HCT116 (cell line): Measurements from ENCODE around the gene MAT2B. TPM values are rescaled to one million over a fixed set of nuclear protein-coding genes. Genes with fewer than 3 reads are reported as not detected.

Experiments used
- ATAC-seq: fragments of 200-7000 bp; cut with Tn5 transposase; 2 replicates; pipeline ENCODE4 v1.9.1; 2020; ENCODE audit warnings: mild to moderate bottlenecking, moderate library complexity
- BruUV-seq: library from RNA; stranded (reverse); fragments of 400-500 nt; replicated peaks from 2 replicates; lab custom pipeline; 2021; lab: Mats Ljungman, UMichigan
- CTCF ChIA-PET: fragments of 300-600 bp; sonication (Branson Sonifier 250); formaldehyde crosslinking; loops from one replicate; lab custom pipeline; 2021; ENCODE audit warnings: antibody characterized with exemption; lab: Charles Lee
- POLR2A ChIA-PET: fragments of 300-600, 350-600 bp; sonication (Branson Sonifier 250); formaldehyde crosslinking; loops from one replicate; lab custom pipeline; 2021; ENCODE audit warnings: antibody characterized with exemption; lab: Charles Lee
- RAD21 ChIA-PET, 2 experiments: fragments of 300-600 bp; sonication (Branson Sonifier 250); formaldehyde crosslinking; loops; one replicate each; lab custom pipeline; 2023; ENCODE audit warnings: low total read pairs in 2 of 2; ENCODE audit not compliant: uncharacterized antibody in 2 of 2, unreplicated experiment in 2 of 2, low non-redundant PET in 1 of 2; lab: Charles Lee
- DNase-seq: peaks from one replicate; pipeline ENCODE4 v3.0.0-alpha.2; 2010; ENCODE audit warnings: low read depth, low spot score
- H2AFZ ChIP-seq: fragments of 200-600 bp; shearing (Covaris generic), sonication (generic); 2 replicates; pipeline ENCODE4 v1.6.1; 2017; ENCODE audit warnings: low read depth, mixed run types, mixed read lengths, antibody characterized with exemption, low read length; ENCODE audit not compliant: poor library complexity, severe bottlenecking
- H3K27ac ChIP-seq: 2 replicates; pipeline ENCODE4 v1.5.1; 2012; ENCODE audit warnings: low read depth, low read length
- H3K27me3 ChIP-seq: fragments of 200-600 bp; sonication (generic); 2 replicates; pipeline ENCODE4 v1.6.1; 2016; ENCODE audit warnings: mixed run types, low read length, mixed read lengths; ENCODE audit not compliant: insufficient read depth
- H3K36me3 ChIP-seq, 2 experiments: fragments of 200-500 bp in 1 of 2; fragments of 200-600 bp in 1 of 2; sonication (Bioruptor generic) in 1 of 2; sonication (generic) in 1 of 2; 2 replicates each; pipeline versions ENCODE4 v1.5.1 to v1.6.1; 2014 to 2016; ENCODE audit warnings: low read length in 2 of 2, inconsistent platforms in 1 of 2, mixed read lengths in 1 of 2, mixed run types in 1 of 2; ENCODE audit not compliant: insufficient read depth in 2 of 2, control insufficient read depth in 1 of 2
- H3K4me1 ChIP-seq, 2 experiments: fragments of 200-600 bp in 1 of 2; sonication (generic) in 1 of 2; 2 replicates each; pipeline versions ENCODE4 v1.5.1 to v1.6.1; 2012 to 2017; ENCODE audit warnings: low read length in 2 of 2, inconsistent platforms in 1 of 2, mild to moderate bottlenecking in 1 of 2, mixed read lengths in 1 of 2, mixed run types in 1 of 2, moderate library complexity in 1 of 2; ENCODE audit not compliant: insufficient read depth in 2 of 2, control insufficient read depth in 1 of 2
- H3K4me2 ChIP-seq: fragments of 200-600 bp; sonication (generic); 2 replicates; pipeline ENCODE4 v1.6.1; 2017; ENCODE audit warnings: mixed run types, low read length, mixed read lengths
- H3K4me3 ChIP-seq, 2 experiments: fragments of 200-600 bp in 1 of 2; sonication (generic) in 1 of 2; replicated peaks in 1 of 2; 2 replicates each; pipeline ENCODE4 v1.5.1; 2011 to 2016; ENCODE audit warnings: low read length in 2 of 2, control low read depth in 1 of 2, low read depth in 1 of 2, mild to moderate bottlenecking in 1 of 2, mixed read lengths in 1 of 2, mixed run types in 1 of 2
- H3K79me2 ChIP-seq: fragments of 200-600 bp; sonication (generic); 2 replicates; pipeline ENCODE4 v1.6.1; 2017; ENCODE audit warnings: mild to moderate bottlenecking, mixed run types, low read length, moderate library complexity, mixed read lengths; ENCODE audit not compliant: insufficient read depth
- H3K9ac ChIP-seq: fragments of 200-600 bp; sonication (generic); 2 replicates; pipeline ENCODE4 v1.6.1; 2016; ENCODE audit warnings: low read length, mixed read lengths
- H3K9me2 ChIP-seq: fragments of 200-600 bp; sonication (generic), shearing (Covaris generic); 2 replicates; pipeline ENCODE4 v1.6.1; 2017; ENCODE audit warnings: mixed run types, mild to moderate bottlenecking, moderate library complexity; ENCODE audit not compliant: insufficient read depth
- H3K9me3 ChIP-seq, 2 experiments: fragments of 200-500 bp in 1 of 2; fragments of 200-600 bp in 1 of 2; sonication (Bioruptor generic) in 1 of 2; sonication (generic) in 1 of 2; 2 replicates each; pipeline ENCODE4 v1.6.1; 2014 to 2017; ENCODE audit warnings: low read length in 2 of 2, mixed read lengths in 2 of 2, inconsistent platforms in 1 of 2, low read depth in 1 of 2, mild to moderate bottlenecking in 1 of 2, mixed run types in 1 of 2, moderate library complexity in 1 of 2; ENCODE audit not compliant: control insufficient read depth in 1 of 2, insufficient read depth in 1 of 2
- H4K20me1 ChIP-seq: fragments of 200-600 bp; sonication (generic), shearing (Covaris generic); 2 replicates; pipeline ENCODE4 v1.6.1; 2017; ENCODE audit warnings: mixed run types, mild to moderate bottlenecking, moderate library complexity; ENCODE audit not compliant: insufficient read depth
- ATF3 ChIP-seq: IDR thresholded peaks from 2 replicates; pipeline ENCODE4 v1.6.1; 2012
- CEBPB ChIP-seq: IDR thresholded peaks from 2 replicates; pipeline ENCODE4 v1.6.1; 2012; ENCODE audit warnings: low read depth
- EGR1 ChIP-seq: IDR thresholded peaks from 2 replicates; pipeline ENCODE4 v1.6.1; 2012; ENCODE audit warnings: low read depth
- ELF1 ChIP-seq: IDR thresholded peaks from 2 replicates; pipeline ENCODE4 v1.6.1; 2012; ENCODE audit warnings: low read depth, borderline replicate concordance
- EZH2 ChIP-seq: fragments of 200-600 bp; sonication (generic); IDR thresholded peaks from 2 replicates; pipeline ENCODE4 v1.6.1; 2017; ENCODE audit warnings: antibody characterized with exemption, mixed run types
- EZH2phosphoT487 ChIP-seq: fragments of 200-600 bp; IDR thresholded peaks from 2 replicates; pipeline ENCODE4 v1.6.1; 2018; ENCODE audit warnings: antibody characterized with exemption, borderline replicate concordance
- FOSL1 ChIP-seq: IDR thresholded peaks from 2 replicates; pipeline ENCODE4 v1.6.1; 2012; ENCODE audit warnings: low read depth
- JUND ChIP-seq: IDR thresholded peaks from 2 replicates; pipeline ENCODE4 v1.6.1; 2012
- POLR2A ChIP-seq: IDR thresholded peaks from 2 replicates; pipeline ENCODE4 v1.7.0; 2011; ENCODE audit warnings: borderline replicate concordance; ENCODE audit not compliant: insufficient read depth, insufficient read length; ENCODE audit errors: extremely low read depth
- POLR2AphosphoS5 ChIP-seq: IDR thresholded peaks from 2 replicates; pipeline ENCODE4 v1.6.1; 2011; ENCODE audit warnings: mild to moderate bottlenecking, low read depth, low read length, moderate library complexity
- RAD21 ChIP-seq: IDR thresholded peaks from 2 replicates; pipeline ENCODE4 v1.6.1; 2012; ENCODE audit warnings: low read depth, mild to moderate bottlenecking
- SIN3A ChIP-seq: IDR thresholded peaks from 2 replicates; pipeline ENCODE4 v1.6.1; 2012; ENCODE audit warnings: low read depth
- SP1 ChIP-seq: IDR thresholded peaks from 2 replicates; pipeline ENCODE4 v1.6.1; 2012; ENCODE audit warnings: low read depth
- SRF ChIP-seq: IDR thresholded peaks from 2 replicates; pipeline ENCODE4 v1.6.1; 2012; ENCODE audit warnings: low read depth
- YY1 ChIP-seq: IDR thresholded peaks from 2 replicates; pipeline ENCODE4 v1.6.1; 2011; ENCODE audit warnings: low read length, low read depth, moderate library complexity, mild to moderate bottlenecking; ENCODE audit not compliant: insufficient replicate concordance; ENCODE audit errors: extremely low read depth
- intact Hi-C: fragments of 100-400 bp; cut with micrococcal nuclease; formaldehyde crosslinking; loops from 2 replicates; pipeline ENCODE4 v1.10.0; 2022
- total RNA-seq: library from RNA; stranded (reverse); gene quantifications from one replicate; pipeline ENCODE4 v1.2.1, GENCODE V29; 2021; ENCODE audit not compliant: unreplicated experiment
- TF ChIP-seq, protein P1 (sequence below): IDR thresholded peaks from 2 replicates; pipeline ENCODE4 v1.6.1; 2012

Gene MAT2B
- total RNA-seq, 1 experiment from 2014 or later, result 45.9 TPM

GRCh38 chr5:163460562-163461171, 44.8 kb upstream of the MAT2B start, which contains the start of gene HMMR:
Gene HMMR (plus strand): TSS chr5:163460632. CDS start chr5:163460693, 61 bp downstream.
- no peaks in the 10 kb centered on the region for H3K9me3 ChIP-seq
- H3K79me2 ChIP-seq, result peaks cover 89% of the 10 kb centered on the region
- H3K9me2 ChIP-seq, result no peaks in the 10 kb centered on the region
- ChIA-PET POLR2A (interaction anchor here (1.0 to 5.0 kb wide), 9 partner anchors 9 to 45 kb away, joined by 3 to 34 read pairs (median 6); partner anchors contain the start of genes CCNG1 and MAT2B), RAD21 (no interaction called here), CTCF (interaction anchor here (0.7 to 2.2 kb wide), 3 partner anchors 23 to 52 kb away, joined by 3 to 6 read pairs (median 5); partner anchors contain the start of genes CCNG1 and MAT2B)
- no peaks in the 10 kb centered on the region for H3K27me3 ChIP-seq
- H3K27ac ChIP-seq, result peak within 1 kb of the TSS; percentile 87
- H3K4me2 ChIP-seq, result peak within 1 kb of the TSS; percentile 77
- intact Hi-C loops, result loop anchor here (2.0 kb wide), 1 partner anchor 44 kb away; the partner anchor contains the start of gene MAT2B
- TF ChIP-seq POLR2AphosphoS5 (peak; percentile 85), EGR1 (0 out of 2 replicates have a peak, but pooled peaks have one; percentile 9), POLR2A (peak; percentile 80), SIN3A (peak; percentile 86), CEBPB (no peak)
- H3K9ac ChIP-seq, result peak within 1 kb of the TSS; percentile 97
- H3K4me1 ChIP-seq, result peaks cover 7 to 25% of the 10 kb centered on the region in 2 experiments; a peak in 3 of 4 replicates
- peak within 1 kb of the TSS; percentile 79 to 88 for H3K4me3 ChIP-seq
- ATAC-seq, result peak; percentile 15
- H3K36me3 ChIP-seq, result peaks cover 8 to 18% of the 10 kb centered on the region in 2 experiments
- DNase-seq, result no peak
- no peaks in the 10 kb centered on the region for H4K20me1 ChIP-seq
- H2AFZ ChIP-seq, result no peak within 1 kb of the TSS
- TSS peak; percentile 92 for BruUV-seq

DNA sequence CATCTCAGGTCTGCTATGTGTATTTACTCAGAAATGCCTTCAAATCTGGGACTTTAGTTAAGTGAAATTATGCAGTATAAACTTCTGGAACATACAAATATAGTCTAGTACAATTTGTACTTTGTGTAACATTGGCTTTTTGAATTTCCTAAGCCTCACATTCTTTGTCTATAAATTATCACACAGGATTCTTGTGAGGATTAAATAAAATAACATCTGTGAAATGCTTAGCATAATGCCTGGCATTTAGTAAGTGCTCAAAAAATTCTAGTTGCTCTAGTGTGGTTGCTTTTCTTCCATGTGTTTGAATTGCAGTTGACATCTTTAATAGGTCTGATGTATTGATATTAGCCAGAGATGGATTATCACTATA, 42.4 kb upstream of the MAT2B start:
- H3K9me3 ChIP-seq, result no peaks in the 10 kb centered on the region
- no peaks in the 10 kb centered on the region for H3K27me3 ChIP-seq
- ATAC-seq (no peak), DNase-seq (no peak)
- H3K27ac ChIP-seq, result no peak overlapping the region
- no TSS peak for BruUV-seq
- ChIA-PET POLR2A (interaction anchor here (0.7 kb wide), 1 partner anchor 26 kb away, joined by 3 read pairs; the partner anchor contains the start of gene CCNG1), RAD21 (no interaction called here), CTCF (no interaction called here)
- H3K4me1 ChIP-seq, result peaks cover 7 to 22% of the 10 kb centered on the region in 2 experiments; a peak in 3 of 4 replicates
- H3K36me3 ChIP-seq, result peaks cover 6 to 16% of the 10 kb centered on the region in 2 experiments
- H4K20me1 ChIP-seq, result no peaks in the 10 kb centered on the region
- no peak overlapping the region for H2AFZ ChIP-seq
- H3K4me2 ChIP-seq, result peak overlapping the region; percentile 77; the same call in 1 of the 2 replicates
- no peaks in the 10 kb centered on the region for H3K9me2 ChIP-seq
- H3K4me3 ChIP-seq, result no peak overlapping the region
- no peak for TF ChIP-seq RAD21
- TF ChIP-seq ATF3, result no peak
- TF ChIP-seq EZH2phosphoT487, result no peak
- no peak for TF ChIP-seq SRF
- TF ChIP-seq EZH2, result no peak
- TF ChIP-seq JUND, result no peak
- no peak for TF ChIP-seq POLR2A
- no peak for TF ChIP-seq YY1
- TF ChIP-seq, protein P1, sequence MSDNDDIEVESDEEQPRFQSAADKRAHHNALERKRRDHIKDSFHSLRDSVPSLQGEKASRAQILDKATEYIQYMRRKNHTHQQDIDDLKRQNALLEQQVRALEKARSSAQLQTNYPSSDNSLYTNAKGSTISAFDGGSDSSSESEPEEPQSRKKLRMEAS, result no peak
- no peak for TF ChIP-seq FOSL1
- TF ChIP-seq ELF1, result no peak
- TF ChIP-seq SP1, result no peak
- TF ChIP-seq, all 23 proteins: peak for 0
- intact Hi-C loops, result no loop called here
- H3K79me2 ChIP-seq, result peaks cover 89% of the 10 kb centered on the region
- H3K9ac ChIP-seq, result no peak overlapping the region
